Stomach (tissue), 9 donors: Measurements from ENCODE around the gene FOXN4. TPM values are rescaled to one million over a fixed set of nuclear protein-coding genes. Genes with fewer than 3 reads are reported as not detected.

Experiments used
- DNase-seq, 2 donors: peaks; one replicate each; pipeline versions ENCODE4 v3.0.0 to v3.0.0-alpha.2; 2013 to 2019
- H3K27ac ChIP-seq, 5 donors: fragments of 200-600 bp in 4 of 5; sonication (generic) in 4 of 5; one replicate each; pipeline ENCODE4 v1.5.1; 2013 to 2019; ENCODE audit warnings: mild to moderate bottlenecking in 1 of 5, moderate library complexity in 1 of 5
- H3K27me3 ChIP-seq, 3 donors: fragments of 200-600 bp; sonication (generic); one replicate each; pipeline ENCODE4 v1.5.1; 2017 to 2019; ENCODE audit warnings: mixed run types in 1 of 3
- H3K36me3 ChIP-seq, 4 donors: fragments of 200-600 bp; sonication (generic); 1 replicate in 3 of 4; 2 replicates in 1 of 4; pipeline ENCODE4 v1.5.1; 2016 to 2019
- H3K4me1 ChIP-seq, 4 donors: fragments of 200-600 bp; sonication (generic); one replicate each; pipeline ENCODE4 v1.5.1; 2016 to 2019
- H3K4me3 ChIP-seq, 4 donors: fragments of 200-600 bp; sonication (generic) in 3 of 4; one replicate each; pipeline ENCODE4 v1.5.1; 2016 to 2019; ENCODE audit warnings: mild to moderate bottlenecking in 1 of 4
- H3K9me3 ChIP-seq, 4 donors: fragments of 200-600 bp; sonication (generic); one replicate each; pipeline ENCODE4 v1.5.1; 2016 to 2019
- EP300 ChIP-seq: sonication (generic); formaldehyde crosslinking; IDR thresholded peaks from one replicate; pipeline ENCODE4 v1.6.1; 2017; ENCODE audit warnings: antibody characterized with exemption
- POLR2A ChIP-seq, 4 donors: fragments of 450-650 bp; IDR thresholded peaks; one replicate each; pipeline ENCODE4 v1.6.1; 2016; ENCODE audit warnings: antibody characterized with exemption in 4 of 4, control low read depth in 2 of 4, mild to moderate bottlenecking in 1 of 4, moderate library complexity in 1 of 4
- POLR2AphosphoS5 ChIP-seq, 3 donors: sonication (generic); formaldehyde crosslinking; IDR thresholded peaks; one replicate each; pipeline ENCODE4 v1.6.1; 2016; ENCODE audit warnings: antibody characterized with exemption in 3 of 3
- WGBS, 5 donors: extraction: QIAGEN DNeasy Blood & Tissue Kit in 3 of 5; methylation state at CpG; one replicate each; pipeline versions ENCODE4 v1.1.5 to v1.1.7; 2013 to 2018; 5-methylcytosine and 5-hydroxymethylcytosine counted together
- intact Hi-C: fragments of 100-400 bp; cut with DNase I; formaldehyde crosslinking; loops from one replicate; pipeline ENCODE4 v1.15.1; 2023; ENCODE audit warnings: low total_unique reads
- polyA plus RNA-seq, 3 donors: library from polyadenylated mRNA; stranded (reverse); fragments of 200-250 nt; gene quantifications; one replicate each; pipeline ENCODE4 v1.2.3, GENCODE V29; 2013
- total RNA-seq, 5 donors: library from RNA; depleted of rRNA; stranded (reverse); fragments of >200 nt; gene quantifications; one replicate each; pipeline versions ENCODE4 v1.1.0 to v1.2.3, GENCODE V29; 2014 to 2016
- TF ChIP-seq, protein P1 (sequence below), 7 experiments: fragments of 450-650 bp in 4 of 7; fragments of 200-600 bp in 3 of 7; sonication (generic) in 3 of 7; IDR thresholded peaks; one replicate each; pipeline ENCODE4 v1.5.1; 2016 to 2019; ENCODE audit warnings: antibody characterized with exemption in 7 of 7, control low read depth in 2 of 7, mild to moderate bottlenecking in 1 of 7
- donor health status: healthy with polysubstance abuse.
- donor health status: Bipolar disorder and iron deficiency.
- donor health status: healthy.

The FOXN4 gene
- total and polyA plus RNA-seq, 8 donors = not detected

DNA sequence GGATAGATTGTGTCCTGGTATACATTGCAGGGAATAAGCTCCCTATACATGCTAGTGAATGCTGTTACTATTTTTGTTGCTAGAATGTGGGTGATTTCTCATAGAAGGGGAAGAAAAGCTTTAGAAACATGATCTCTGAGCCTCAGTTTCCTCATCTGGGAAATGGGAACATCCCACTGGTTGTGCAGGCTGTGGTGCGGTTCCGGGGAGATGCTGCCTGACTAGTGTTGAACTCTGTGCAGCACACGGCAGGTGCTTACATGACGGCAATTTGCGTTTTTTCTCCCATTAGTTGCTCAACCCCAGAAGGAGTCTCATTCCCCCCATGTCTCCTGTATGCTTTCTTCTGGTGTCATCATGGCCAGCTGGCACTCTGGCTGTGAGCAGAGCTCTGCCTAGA lies 32.9 kb downstream of the FOXN4 start:
- Histone ChIP-seq H3K27me3 (no peaks in the 10 kb centered on the region), H3K27ac (no peak overlapping the region), H3K4me3 (no peak overlapping the region), H3K36me3 (peaks cover 0 to 3% (median 0%) of the 10 kb centered on the region in 4 donors), H3K4me1 (peaks cover 0 to 14% (median 6%) of the 10 kb centered on the region in 4 donors), H3K9me3 (no peaks in the 10 kb centered on the region)
- DNase-seq = no peak
- no peak for TF ChIP-seq POLR2A (IDR thresholded peaks at IDR 0.05)
- no peak for TF ChIP-seq EP300
- TF ChIP-seq POLR2AphosphoS5 (IDR thresholded peaks at IDR 0.05) = no peak
- TF ChIP-seq, protein P1, sequence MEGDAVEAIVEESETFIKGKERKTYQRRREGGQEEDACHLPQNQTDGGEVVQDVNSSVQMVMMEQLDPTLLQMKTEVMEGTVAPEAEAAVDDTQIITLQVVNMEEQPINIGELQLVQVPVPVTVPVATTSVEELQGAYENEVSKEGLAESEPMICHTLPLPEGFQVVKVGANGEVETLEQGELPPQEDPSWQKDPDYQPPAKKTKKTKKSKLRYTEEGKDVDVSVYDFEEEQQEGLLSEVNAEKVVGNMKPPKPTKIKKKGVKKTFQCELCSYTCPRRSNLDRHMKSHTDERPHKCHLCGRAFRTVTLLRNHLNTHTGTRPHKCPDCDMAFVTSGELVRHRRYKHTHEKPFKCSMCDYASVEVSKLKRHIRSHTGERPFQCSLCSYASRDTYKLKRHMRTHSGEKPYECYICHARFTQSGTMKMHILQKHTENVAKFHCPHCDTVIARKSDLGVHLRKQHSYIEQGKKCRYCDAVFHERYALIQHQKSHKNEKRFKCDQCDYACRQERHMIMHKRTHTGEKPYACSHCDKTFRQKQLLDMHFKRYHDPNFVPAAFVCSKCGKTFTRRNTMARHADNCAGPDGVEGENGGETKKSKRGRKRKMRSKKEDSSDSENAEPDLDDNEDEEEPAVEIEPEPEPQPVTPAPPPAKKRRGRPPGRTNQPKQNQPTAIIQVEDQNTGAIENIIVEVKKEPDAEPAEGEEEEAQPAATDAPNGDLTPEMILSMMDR (IDR thresholded peaks at IDR 0.05) = no peak
- 91 to 95% (median 95%) methylated on average over 5 of the region's 5 CpGs for WGBS, 5 donors
- intact Hi-C loops = no loop called here

GRCh38 chr12:109275173-109275572 lies 33.9 kb downstream of the FOXN4 start:
- Histone ChIP-seq H3K27ac (no peak overlapping the region), H3K4me3 (no peak overlapping the region), H3K4me1 (peaks cover 0 to 14% (median 6%) of the 10 kb centered on the region in 4 donors), H3K36me3 (peaks cover 0 to 12% (median 0%) of the 10 kb centered on the region in 4 donors), H3K27me3 (no peaks in the 10 kb centered on the region), H3K9me3 (no peaks in the 10 kb centered on the region)
- TF ChIP-seq EP300 (no peak), POLR2A (IDR thresholded peaks at IDR 0.05) (no peak), POLR2AphosphoS5 (IDR thresholded peaks at IDR 0.05) (no peak)
- TF ChIP-seq, protein P1 (IDR thresholded peaks at IDR 0.05) = no peak
- no peak for DNase-seq
- WGBS, 5 donors = 61 to 71% (median 62%) methylated on average over 4 of the region's 4 CpGs
- intact Hi-C loops = no loop called here

- Histone ChIP-seq H3K27ac (no peak overlapping the region), H3K36me3 (peaks cover 0 to 18% (median under 1%) of the 10 kb centered on the region in 4 donors), H3K27me3 (no peaks in the 10 kb centered on the region), H3K4me1 (peaks cover 0 to 14% (median 6%) of the 10 kb centered on the region in 4 donors), H3K9me3 (no peaks in the 10 kb centered on the region), H3K4me3 (no peak overlapping the region)
- TF ChIP-seq POLR2A (IDR thresholded peaks at IDR 0.05) (no peak), POLR2AphosphoS5 (IDR thresholded peaks at IDR 0.05) (no peak), EP300 (no peak)
- TF ChIP-seq, protein P1 (IDR thresholded peaks at IDR 0.05) = no peak
- DNase-seq = no peak
- intact Hi-C loops = no loop called here
- 44 to 96% (median 89%) methylated on average over 1 of the region's 1 CpG for WGBS, 5 donors
These were observed 34.7 kb downstream of the FOXN4 start for GRCh38 chr12:109274381-109274780.

GRCh38 chr12:109273354-109273753 lies 35.7 kb downstream of the FOXN4 start:
- TF ChIP-seq POLR2AphosphoS5 (IDR thresholded peaks at IDR 0.05) (no peak), POLR2A (IDR thresholded peaks at IDR 0.05) (no peak), EP300 (no peak)
- TF ChIP-seq, protein P1 (IDR thresholded peaks at IDR 0.05) = no peak
- WGBS, 5 donors = 19 to 25% (median 21%) methylated on average over 16 of the region's 16 CpGs
- Histone ChIP-seq H3K27me3 (no peaks in the 10 kb centered on the region), H3K4me1 (peaks cover 0 to 6% (median 2%) of the 10 kb centered on the region in 4 donors), H3K9me3 (no peaks in the 10 kb centered on the region), H3K4me3 (no peak overlapping the region), H3K36me3 (peaks cover 0 to 28% (median 8%) of the 10 kb centered on the region in 4 donors), H3K27ac (no peak overlapping the region)
- DNase-seq = peak in 1 of 2 donors; percentile 25
- intact Hi-C loops = no loop called here
